MM.1S (cell line): Measurements from ENCODE around the gene LTBP1.

ENCODE experiments used
- CTCF ChIP-seq: fragments of 300-600 bp; sonication (generic); IDR thresholded peaks from 2 replicates; pipeline ENCODE4 v1.5.1; 2016; ENCODE audit warnings: antibody characterized with exemption, low read length, mixed read lengths
- EZH2 ChIP-seq: fragments of 300-600 bp; sonication (generic); optimal IDR thresholded peaks from 2 replicates; pipeline ENCODE3; 2017; ENCODE audit warnings: low read depth, mild to moderate bottlenecking, antibody characterized with exemption, low read length, mixed read lengths
- EZH2phosphoT487 ChIP-seq: fragments of 300-600 bp; sonication (generic); IDR thresholded peaks from 2 replicates; pipeline ENCODE4 v1.6.1; 2018; ENCODE audit warnings: antibody characterized with exemption, low read length

GRCh38 chr2:33180915-33181314 is 234.2 kb downstream of the LTBP1 start:
- TF ChIP-seq CTCF (no peak), EZH2phosphoT487 (no peak), EZH2 (no peak)
